HG02763 (cell line): ENCODE measurements around the gene PRDM10.
"Not testable (repeated sequence)": the region's sequence is repeated elsewhere in the genome, so short reads cannot be mapped to it uniquely, and the experiment has no call there.

Experiments used
- ATAC-seq: cut with Tn5 transposase; IDR thresholded peaks from one replicate; pipeline ENCODE4 v1.9.1; 2021; ENCODE audit warnings: mild to moderate bottlenecking, moderate library complexity; ENCODE audit not compliant: unreplicated experiment

The PRDM10 gene

GRCh38 chr11:130002352-130002845, at the start of gene PRDM10:
Gene PRDM10 (minus strand): TSS chr11:130002835. CDS start chr11:129960964, 41,871 bp downstream.
- peak; percentile 37 for ATAC-seq

- ATAC-seq, result no peak
Observed at GRCh38 chr11:130051082-130051481, 48.4 kb upstream of the PRDM10 start.

- no peak for ATAC-seq
Observed at GRCh38 chr11:130050257-130050656, 47.6 kb upstream of the PRDM10 start.

- ATAC-seq, result no peak
Observed at GRCh38 chr11:130049328-130049771, 46.7 kb upstream of the PRDM10 start.

- no peak for ATAC-seq
Observed at GRCh38 chr11:130047141-130047540, 44.5 kb upstream of the PRDM10 start.

- ATAC-seq, result no peak
Observed at GRCh38 chr11:130043575-130043974, 40.9 kb upstream of the PRDM10 start.

GRCh38 chr11:130042093-130042591, 39.5 kb upstream of the PRDM10 start:
- ATAC-seq, result no peak

- no peak for ATAC-seq
Observed at GRCh38 chr11:130040281-130040940, 37.8 kb upstream of the PRDM10 start.

GRCh38 chr11:130037881-130038585, 35.4 kb upstream of the PRDM10 start:
- ATAC-seq, result no peak

- no peak for ATAC-seq
Observed at GRCh38 chr11:130037058-130037457, 34.4 kb upstream of the PRDM10 start.

GRCh38 chr11:130034236-130034635, 31.6 kb upstream of the PRDM10 start:
- no peak for ATAC-seq

GRCh38 chr11:130032931-130033330, 30.3 kb upstream of the PRDM10 start:
- ATAC-seq, result no peak

- no peak for ATAC-seq
Observed at GRCh38 chr11:130031945-130032344, 29.3 kb upstream of the PRDM10 start.

- no peak for ATAC-seq
Observed at GRCh38 chr11:130031056-130031455, 28.4 kb upstream of the PRDM10 start.

- ATAC-seq, result no peak
Observed at GRCh38 chr11:130029137-130029536, 26.5 kb upstream of the PRDM10 start.

GRCh38 chr11:130025371-130025770, 22.7 kb upstream of the PRDM10 start:
- ATAC-seq, result no peak

- ATAC-seq, result no peak
Observed at GRCh38 chr11:130024361-130024760, 21.7 kb upstream of the PRDM10 start.

- ATAC-seq, result peak; percentile 88
Observed at GRCh38 chr11:130023204-130023603, 20.6 kb upstream of the PRDM10 start.

GRCh38 chr11:130022799-130023198, 20.2 kb upstream of the PRDM10 start:
- ATAC-seq, result no peak

- ATAC-seq, result not testable (repeated sequence)
Observed at GRCh38 chr11:130021606-130022005, 19.0 kb upstream of the PRDM10 start.

- ATAC-seq, result no peak
Observed at GRCh38 chr11:130020323-130020722, 17.7 kb upstream of the PRDM10 start.

- ATAC-seq, result not testable (repeated sequence)
Observed at GRCh38 chr11:130015846-130016245, 13.2 kb upstream of the PRDM10 start.
